Fibroblast of skin of right quadriceps (primary cell): Measurements from ENCODE around the gene ATG4D.
"Not testable (repeated sequence)": the region's sequence is repeated elsewhere in the genome, so short reads cannot be mapped to it uniquely, and the experiment has no call there.

Experiments
- DNase-seq: peaks from one replicate; pipeline ENCODE4 v3.0.0-alpha.2; 2013

ATG4D gene

DNA sequence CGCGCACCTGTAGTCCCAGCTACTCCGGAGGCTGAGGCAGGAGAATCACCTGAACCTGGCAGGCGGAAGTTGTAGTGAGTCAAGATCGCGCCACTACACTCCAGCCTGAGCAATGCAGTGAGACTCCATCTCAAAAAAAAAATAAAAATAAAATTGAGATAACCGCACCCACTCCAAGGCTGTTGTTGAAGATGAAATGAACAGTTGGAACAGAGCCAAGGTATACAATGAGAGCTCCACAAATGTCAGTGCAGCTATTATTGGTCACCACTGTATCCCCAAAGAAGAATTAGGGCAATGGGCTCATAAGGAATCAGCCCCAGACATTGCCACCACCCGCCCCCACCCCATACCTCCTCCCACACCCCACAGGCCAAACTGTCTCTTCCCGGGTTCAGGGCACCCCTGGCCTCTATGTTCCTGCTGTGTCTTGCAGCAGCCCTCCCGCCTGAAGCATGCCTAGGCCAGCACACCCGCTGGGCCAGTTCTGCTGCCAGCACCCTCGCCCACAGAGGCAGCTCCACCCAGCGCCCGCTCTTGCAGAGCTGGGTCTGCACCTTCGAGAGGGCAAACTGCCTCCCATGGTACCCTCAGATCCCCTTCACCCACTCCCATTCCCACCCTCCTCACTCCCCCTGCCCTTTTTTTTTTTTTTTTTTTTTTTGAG lies 22.9 kb upstream of the ATG4D start:
- DNase-seq = no peak

DNA sequence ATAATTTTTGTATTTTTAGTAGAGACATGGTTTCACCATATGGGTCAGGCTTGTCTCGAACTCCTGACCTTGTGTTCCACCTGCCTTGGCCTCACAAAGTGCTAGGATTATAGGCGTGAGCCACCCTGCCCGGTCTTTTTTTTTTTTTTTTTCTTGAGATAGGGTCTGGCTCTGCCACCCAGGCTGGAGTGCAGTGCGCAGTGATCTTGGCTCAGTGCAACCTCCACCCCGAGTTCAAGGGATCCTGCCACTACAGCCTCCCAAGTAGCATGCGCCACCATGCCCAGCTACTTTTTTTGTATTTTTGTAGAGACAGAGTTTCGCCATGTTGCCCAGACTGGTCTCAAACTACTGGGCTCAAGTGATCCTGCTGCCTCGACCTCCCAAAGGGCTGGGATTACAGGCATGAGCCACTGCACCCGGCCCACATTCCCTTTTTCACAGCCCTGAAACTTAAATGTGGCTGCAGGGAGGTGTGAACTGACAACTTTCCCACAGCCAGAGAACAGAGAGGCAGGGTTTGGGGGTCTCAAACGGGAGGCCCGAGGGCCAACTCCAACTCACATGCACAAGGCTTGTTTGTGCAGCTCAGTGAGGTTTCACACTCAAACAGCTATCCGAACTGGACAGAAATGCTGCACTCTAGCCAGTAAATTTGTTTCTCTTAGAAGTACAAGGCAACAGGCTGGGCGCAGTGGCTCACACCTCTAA lies 22.1 kb upstream of the ATG4D start:
- no peak for DNase-seq

DNA sequence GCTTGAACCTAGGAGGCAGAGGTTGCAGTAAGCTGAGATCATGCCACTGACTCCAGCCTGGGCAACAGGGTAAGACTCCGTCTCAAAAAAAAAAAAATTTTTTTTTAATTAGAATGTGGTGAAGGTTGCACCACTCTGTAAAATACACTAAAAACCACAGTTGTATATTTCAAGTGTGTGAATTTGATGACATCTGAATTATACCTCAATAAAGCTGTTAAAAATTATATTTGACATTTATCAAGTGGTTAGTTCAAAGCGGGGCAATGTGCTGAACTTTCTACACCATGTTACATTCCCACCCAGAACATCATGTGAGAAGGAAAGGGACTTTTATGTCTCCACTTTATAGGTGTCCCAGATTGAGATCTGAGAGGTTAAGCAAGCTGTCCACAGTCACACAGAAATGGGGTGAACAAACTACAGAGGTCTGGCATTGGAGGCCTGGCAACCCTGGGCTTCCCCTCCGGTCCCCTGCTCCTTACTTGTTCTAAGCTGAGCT lies 20.5 kb upstream of the ATG4D start:
- no peak for DNase-seq

DNA sequence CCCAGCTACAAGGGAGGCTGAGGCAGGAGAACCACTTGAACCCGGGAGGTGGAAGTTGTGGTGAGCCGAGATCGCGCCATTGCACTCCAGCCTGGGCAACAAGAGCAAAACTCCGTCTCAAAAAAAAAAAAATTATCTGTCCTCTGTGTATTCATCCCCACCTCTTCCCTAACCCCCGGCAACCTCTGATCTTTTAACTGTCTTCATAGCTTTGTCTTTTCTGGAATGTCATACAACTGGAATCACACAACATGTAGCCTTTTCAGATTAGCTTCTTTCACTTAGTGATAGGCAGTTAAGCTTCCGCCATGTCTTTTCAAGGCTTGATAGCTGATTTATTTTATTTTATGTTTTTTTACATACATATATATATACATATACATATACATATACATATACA lies 18.1 kb upstream of the ATG4D start:
- no peak for DNase-seq

DNA sequence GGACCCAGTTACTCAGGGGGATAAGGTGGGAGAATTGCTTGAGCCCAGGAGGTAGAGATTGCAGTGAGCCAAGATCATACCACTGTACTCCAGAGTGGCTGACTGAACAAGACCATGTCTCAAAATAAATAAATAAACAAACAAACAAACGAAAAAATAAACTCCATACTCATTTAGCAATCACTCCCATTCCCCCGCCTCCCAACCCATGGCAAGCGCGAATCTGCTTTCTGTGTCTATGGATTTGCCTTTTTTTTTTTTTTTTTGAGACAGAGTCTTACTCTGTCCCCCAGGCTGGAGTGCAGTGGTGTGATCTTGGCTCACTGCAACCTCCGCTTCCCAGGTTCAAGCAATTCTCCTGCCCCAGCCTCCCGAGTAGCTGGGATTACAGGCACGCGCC lies 16.8 kb upstream of the ATG4D start:
- DNase-seq = not testable (repeated sequence)

DNA sequence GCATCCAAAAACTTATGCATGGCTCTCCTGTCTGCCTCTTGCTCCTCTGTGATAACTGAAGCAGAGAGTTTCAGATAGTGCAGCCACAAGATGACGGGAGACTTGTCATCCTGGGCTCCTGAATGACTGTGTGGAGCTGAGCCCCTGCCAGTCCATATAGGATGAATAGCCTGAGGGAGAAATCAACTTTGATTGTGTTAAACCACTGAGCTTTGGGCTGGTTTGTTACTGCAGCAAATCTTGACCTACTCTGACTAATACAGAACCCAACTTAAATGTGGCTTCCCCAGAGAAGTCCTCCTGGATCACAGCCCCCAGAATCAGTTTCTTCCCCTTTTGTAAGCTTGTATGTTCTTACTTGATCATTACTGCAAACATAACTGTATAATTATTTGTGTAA lies 11.2 kb upstream of the ATG4D start:
- DNase-seq = no peak

DNA sequence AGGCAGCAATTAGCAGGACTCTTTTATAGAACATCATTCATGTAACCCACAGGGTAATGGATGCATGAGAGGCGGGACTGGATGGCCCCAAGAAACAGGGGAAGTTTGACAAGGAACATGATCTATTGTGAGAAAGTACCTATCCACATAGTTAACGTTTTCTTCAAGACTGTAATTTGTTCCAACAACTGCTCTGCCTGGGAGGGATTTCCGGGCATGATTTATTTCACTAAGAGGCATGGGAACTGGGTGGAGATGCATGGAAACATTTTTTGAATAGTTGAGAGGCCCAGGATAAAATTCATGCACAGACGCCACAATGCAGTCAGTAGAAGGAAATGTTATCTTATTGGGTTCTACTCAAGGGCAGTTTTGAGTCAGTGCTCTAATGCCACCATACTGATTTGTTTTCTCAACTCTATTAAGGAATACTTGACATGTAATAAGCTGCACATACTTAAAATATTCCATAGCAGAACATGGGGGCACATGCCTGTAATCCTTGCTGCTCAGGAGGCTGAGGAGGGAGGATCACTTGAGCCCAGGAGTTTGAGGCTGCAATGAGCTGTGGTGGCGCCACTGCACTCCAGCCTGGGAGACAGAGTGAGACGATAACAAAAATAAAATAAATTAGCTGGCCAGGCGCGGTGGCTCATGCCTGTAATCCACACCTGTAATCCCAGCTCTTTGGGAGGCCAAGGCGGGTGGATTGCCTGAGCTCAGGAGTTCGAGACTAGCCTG lies 9.9 kb upstream of the ATG4D start:
- peak; percentile 87 for DNase-seq

DNA sequence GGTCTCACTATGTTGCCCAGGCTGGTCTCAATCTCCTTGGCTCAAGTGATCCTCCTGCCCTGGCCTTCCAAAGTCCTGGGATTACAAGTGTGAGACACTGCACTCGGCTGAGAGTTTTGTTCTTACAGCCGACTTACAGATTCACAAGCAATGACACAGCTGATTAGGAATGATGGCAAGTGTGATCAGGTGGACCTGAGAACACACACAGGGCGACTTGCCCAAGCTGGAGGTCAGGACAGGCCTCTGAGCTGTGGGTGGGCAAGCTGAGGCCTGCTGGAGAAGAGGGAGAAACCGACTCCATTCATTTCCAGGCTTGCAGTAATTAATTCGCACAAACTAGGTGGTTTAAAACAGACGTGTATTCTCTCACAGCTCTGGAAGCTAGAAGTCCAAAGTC lies 8.1 kb upstream of the ATG4D start:
- no peak for DNase-seq

DNA sequence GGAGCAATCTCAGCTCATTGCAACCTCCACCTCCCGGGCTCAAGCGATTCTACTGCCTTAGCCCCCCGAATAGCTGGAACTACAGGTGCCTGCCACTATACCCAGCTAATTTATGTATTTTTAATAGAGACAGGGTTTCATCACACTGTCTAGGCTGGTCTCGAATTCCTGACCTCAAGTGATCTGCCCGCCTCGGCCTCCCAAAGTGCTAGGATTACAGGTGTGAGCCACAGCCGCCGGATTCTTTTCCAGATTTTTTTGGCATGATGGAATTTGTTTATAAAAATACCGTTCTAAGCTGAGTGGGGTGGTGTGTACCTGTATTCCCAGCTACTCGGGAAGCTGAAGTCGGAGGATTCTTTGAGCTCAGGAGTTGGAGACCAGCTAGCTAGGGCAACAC lies 6.0 kb upstream of the ATG4D start:
- no peak for DNase-seq

DNA sequence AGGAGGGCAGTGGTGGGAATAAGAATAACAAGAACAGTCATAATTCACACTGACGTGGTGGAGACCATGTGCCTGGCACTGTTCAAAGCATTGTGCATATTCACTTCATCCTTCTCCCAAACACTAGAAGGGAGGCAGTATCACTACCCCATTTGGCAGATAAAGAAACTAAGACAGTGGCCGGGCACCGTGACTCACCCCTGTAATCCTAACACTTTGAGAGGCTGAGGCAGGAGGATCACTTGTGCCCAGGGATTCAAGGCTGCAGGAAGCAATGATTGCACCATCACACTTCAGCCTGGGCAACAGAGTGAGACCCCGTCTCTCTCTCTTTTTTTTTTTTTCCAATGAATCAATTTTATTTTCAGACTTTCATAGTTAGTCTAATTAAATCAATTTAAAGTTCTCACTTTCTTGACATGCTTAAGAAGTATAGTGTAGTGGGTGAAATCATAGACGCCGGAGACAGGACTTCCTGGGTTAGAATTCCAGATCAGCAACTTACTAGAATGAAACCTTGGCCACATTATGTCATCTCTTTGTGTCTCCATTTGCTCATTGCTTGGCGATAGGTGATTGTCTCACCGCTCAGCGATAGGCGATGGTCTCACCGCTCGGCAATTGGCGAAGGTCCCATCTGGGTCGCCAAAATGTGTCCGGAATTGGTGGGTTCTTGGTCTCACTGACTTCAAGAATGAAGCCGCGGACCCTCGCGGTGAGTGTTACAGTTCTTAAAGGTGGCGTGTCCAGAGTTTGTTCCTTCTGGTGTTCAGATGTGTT lies 5.3 kb upstream of the ATG4D start:
- DNase-seq = no peak

DNA sequence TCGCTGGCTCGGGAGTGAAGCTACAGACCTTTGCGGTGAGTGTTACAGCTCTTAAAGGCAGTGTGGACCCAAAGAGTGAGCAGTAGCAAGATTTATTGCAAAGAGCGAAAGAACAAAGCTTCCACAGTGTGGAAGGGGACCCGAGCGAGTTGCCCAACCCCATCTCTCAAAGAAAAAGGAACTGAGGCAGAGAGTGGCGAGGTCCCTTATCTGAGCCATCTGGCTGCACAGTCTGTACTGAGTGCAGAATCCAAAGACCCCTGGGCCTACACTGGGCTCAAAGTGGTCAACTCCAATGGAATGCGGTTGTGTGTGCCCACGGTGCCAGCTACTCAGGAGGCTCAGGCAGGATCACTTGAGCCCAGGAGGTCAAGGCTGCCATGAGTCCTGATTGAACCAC lies 4.7 kb upstream of the ATG4D start:
- not testable (repeated sequence) for DNase-seq

DNA sequence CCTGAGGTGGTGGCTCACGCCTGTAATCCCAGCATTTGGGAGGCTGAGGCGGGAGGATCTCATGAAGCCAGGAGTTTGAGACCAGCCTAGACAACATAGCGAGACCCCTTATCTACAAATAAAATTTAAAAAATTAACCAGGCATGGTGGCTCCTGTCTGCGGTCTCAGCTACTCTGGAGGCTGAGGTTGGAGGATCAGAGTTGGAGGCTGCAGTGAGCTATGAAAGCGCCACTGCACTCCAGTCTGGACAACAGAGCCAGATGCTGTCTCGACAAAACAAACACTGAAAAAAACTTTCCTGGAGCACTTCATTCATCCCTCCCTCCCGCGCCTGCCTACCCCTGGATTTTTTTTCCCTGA lies 665 bp upstream of the ATG4D start:
- no peak for DNase-seq

DNA sequence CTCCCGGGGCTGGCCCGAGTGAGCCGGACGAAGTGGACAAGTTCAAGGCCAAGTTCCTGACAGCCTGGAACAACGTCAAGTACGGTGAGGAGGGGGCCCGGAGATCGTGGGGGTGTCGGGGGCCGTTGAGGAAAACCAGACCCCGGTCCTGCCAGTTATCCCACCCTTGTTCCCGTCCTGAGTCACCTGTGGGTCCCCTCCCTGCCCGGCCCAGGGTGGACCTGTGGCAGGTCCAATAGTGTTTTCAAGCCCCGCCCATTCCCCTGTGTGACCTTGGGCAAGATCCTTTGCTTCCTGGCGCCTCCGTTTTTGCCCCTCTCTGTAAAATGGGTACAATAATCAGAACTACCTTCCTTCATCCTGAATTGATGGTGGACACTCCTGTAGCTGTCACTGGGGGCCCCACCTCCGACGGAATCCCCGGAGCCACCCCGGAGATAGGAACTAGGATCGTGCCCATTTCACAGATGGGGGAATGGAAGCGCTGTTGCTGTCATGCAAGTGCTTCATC lies 593 bp downstream of the ATG4D start:
- DNase-seq = no peak

DNA sequence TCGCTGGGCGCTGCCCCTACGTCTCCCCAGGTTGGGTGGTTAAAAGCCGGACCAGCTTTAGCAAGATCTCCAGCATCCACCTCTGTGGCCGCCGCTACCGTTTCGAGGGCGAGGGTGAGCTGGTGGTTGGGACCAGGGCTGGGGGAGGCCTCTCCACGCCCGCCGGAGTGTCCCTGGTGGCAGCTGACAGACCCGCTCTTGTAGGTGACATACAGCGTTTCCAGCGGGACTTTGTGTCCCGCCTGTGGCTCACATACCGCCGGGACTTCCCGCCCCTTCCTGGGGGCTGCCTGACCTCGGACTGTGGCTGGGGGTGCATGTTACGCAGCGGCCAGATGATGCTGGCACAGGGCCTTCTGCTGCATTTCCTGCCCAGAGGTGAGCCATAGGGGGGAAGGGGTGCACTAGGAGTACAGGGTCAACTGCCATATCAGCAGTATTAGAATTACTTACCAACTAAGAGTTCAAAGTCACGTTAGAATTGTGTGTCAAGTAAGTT lies 1.1 kb downstream of the ATG4D start:
- DNase-seq = no peak

DNA sequence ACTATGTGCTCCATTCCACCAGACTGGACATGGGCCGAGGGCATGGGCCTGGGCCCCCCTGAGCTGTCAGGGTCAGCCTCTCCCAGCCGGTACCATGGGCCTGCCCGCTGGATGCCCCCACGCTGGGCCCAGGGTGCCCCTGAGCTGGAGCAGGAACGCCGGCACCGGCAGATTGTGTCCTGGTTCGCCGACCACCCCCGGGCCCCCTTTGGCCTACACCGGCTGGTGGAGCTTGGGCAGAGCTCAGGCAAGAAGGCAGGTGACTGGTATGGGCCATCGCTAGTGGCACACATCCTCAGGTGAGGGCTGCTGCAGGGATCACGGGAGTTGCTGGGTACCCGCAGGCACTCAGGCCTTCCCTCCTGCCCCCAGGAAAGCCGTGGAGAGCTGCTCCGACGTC lies 3.1 kb downstream of the ATG4D start:
- DNase-seq = no peak

DNA sequence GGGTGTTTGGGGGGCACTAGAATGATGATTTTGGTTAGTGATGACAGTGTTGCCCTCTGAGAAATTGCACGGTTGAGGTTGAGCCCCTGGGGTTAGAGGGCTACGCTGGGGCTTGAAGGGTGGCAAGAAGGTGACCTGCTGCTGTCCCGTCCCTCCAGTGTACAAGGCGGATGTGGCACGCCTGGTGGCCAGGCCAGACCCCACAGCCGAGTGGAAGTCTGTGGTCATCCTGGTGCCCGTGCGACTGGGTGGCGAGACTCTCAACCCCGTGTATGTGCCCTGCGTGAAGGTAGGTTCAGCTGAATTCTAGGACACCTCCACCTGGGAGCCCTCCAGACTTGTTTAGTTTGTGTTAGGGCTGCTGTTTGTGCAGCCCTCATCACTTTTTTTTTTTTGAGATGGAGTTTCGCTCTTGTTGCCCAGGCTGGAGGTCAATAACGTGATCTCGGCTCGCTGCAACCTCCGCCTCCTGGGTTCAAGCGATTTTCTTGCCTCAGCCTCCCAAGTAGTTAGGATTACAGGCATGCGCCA lies 5.1 kb downstream of the ATG4D start:
- no peak for DNase-seq

DNA sequence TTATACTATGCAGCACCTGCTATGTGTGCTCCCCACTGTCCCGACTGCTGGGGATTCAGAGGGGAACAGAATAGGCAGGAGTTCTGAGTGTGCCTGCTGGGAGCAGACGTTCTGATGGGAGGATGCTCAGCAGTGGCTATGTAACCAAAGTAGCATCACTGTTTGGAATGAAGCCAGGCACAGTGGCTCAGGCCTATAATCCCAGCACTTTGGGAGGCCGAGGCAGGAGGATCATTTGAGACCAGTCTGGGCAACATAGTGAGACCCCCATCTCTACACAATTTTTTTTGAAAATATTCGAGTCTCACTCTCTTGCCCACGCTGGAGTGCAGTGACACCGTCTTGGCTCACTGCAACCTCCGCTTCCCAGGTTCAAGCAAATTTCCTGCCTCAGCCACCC lies 6.0 kb downstream of the ATG4D start:
- DNase-seq = no peak

DNA sequence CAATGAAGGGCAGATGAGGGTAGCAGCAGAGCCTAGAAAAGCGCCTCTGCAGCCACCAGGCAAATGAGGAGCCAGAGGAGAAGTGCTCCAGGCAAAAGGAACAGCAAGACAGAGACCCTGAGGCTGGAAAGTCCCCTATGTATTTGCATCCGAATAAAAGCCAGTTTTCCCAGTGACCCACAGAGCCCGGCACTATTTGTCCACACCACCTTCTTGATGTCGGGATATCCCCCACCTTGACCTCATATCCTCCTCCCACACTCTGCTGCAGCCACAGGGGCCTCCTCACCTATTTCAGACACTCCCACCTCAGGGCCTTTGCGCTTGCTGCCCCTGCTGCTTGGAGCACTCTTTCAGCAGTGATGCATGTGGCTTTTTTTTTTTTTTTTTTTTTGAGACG lies 6.6 kb downstream of the ATG4D start:
- no peak for DNase-seq

DNA sequence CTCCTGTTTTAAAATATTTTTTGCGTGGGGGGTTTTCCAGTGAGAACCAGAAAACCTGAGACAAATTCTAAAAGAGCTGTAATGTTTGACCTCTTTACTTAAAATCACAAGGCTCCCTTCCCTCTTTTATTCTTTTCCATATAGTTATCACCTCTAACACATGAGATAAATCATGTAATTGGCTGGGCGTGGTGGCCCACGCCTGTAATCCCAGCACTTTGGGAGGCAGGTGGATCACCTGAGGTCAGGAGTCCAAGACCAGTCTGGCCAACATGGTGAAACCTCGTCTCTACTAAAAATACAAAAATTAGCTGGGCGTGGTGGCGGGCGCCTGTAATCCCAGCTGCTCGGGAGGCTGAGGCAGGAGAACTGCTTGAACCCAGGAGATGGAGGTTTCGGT lies 7.3 kb downstream of the ATG4D start:
- DNase-seq = not testable (repeated sequence)

DNA sequence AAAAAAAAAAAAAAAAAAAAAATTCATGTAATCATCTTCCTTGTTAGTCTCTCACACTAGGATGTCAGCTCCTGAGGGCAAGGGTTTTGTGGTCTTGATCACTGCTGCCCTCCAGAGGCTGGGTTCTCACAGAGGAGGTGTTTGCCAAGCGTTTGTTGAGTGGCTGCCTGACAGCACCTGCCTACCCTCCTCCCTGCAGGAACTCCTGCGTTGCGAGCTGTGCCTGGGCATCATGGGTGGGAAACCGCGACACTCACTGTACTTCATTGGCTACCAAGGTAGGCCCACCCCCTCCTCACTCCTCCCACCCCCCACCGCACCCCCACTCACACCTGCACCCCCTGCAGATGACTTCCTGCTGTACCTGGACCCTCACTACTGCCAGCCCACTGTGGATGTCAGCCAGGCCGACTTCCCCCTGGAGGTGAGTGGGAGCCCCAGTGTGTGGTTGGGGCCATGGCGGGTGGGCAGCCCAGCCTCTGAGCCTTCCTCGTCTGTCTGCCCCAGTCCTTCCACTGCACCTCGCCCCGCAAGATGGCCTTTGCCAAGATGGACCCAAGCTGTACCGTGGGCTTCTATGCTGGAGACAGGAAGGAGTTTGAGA lies 8.1 kb downstream of the ATG4D start:
- peak; percentile 23 for DNase-seq

DNA sequence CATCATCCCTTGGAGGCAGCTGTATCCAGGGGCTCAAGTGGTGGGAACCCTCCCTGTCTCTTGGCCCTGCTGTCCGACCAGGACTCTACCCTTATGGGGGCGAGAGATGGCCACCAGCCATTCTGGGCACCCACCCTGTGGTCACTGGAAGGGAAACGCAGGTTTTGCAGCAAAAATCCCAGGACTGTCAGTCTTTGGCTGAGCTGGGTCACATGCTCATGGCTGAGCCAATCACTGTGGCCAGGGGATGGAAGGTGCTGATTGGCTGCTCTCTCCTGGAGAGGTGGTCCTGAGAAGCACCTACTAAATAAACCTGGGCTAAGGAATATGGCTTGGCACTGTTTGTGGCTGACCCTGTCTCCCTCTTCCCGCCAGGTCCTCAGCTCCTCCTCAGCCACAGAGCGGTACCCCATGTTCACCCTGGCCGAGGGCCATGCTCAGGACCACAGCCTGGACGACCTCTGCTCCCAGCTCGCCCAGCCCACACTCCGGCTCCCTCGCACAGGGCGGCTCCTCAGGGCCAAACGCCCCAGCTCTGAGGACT lies 8.9 kb downstream of the ATG4D start:
- DNase-seq = peak; percentile 14
